GM18508 (cell line): ENCODE measurements around the gene UROC1.

Experiments used
- ATAC-seq: cut with Tn5 transposase; IDR thresholded peaks from one replicate; pipeline ENCODE4 v1.9.1; 2021; ENCODE audit warnings: moderate number of reproducible peaks; ENCODE audit not compliant: insufficient read depth, unreplicated experiment

The UROC1 gene

DNA sequence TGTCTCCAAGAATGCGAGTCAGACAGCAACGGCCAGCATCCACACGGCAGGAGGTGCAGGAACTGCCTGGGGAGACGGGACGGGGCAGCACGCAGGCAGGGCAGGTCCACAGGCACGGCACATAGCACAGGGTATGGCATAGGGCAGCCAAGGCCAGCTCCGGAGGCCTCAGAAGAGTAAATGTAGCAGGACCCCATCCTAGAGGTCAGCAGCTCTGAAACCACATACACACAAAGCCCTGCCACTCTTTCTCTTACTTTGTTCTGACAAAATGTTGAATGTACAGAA, 68.7 kb downstream of the UROC1 start:
- ATAC-seq: no peak

DNA sequence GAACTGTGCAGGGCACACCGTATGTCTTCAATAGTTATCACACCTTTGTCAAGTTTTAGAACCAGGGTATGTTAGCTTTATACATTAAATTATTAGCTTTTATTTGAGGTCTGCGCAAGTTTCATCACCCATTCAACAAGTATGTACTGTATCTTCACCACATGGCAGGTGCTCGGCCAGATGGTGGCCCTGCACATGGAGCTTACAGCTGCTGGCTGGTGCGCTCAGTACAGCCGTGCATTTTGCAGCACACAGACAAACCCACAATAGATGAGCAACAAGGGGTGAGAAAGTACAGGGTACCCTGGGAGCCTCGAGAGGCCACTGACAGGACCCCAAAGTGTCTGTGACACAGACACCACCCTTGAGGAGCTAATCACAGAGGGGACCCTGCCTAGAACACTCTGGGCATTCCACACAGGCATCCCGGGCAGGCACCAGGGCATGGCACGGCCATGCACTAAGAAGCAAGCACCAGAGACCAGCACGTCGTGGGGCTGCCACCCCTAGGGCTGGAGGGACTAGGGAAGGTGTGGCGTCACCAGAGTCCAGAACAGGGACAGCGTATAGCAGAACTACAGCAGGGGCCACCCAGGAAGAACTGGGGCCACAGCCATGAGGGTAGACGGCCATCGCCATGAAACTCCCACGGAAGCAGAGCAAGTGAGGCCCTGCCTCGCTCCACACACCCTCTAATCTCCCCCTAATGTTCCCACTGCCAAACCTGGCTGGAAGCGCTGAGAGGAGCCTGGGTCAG, 69.3 kb downstream of the UROC1 start:
- ATAC-seq: no peak

DNA sequence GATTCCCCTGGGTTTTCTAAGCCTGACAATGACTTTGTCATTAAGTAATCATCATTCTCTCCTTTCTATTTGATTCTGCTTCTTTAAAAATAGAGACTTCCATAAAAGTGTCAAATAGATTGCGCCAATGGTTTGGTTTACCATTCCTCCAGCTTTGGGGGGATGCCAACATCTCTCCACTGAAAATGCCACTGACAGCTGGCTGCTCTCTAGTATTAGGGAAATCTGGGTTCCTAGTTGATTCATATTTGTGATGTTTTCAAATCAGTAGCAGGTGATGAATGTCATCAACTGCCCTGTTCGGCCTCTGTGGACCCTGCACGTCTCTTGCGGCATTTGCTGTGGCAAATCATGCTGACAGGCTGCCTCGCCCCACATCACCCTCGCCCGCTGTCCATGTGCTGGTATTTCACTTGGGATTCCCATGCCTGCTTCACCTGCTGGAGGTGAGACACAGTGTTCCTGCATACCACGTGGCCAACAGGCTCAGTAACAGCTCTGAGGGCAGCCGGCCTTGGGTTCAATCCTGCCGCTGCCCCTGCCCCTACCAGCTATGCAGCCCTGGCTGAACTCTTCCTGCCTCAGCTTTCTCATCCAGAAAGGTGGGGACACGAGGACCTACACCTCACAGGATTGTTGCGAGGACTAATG, 70.0 kb downstream of the UROC1 start:
- ATAC-seq: no peak

DNA sequence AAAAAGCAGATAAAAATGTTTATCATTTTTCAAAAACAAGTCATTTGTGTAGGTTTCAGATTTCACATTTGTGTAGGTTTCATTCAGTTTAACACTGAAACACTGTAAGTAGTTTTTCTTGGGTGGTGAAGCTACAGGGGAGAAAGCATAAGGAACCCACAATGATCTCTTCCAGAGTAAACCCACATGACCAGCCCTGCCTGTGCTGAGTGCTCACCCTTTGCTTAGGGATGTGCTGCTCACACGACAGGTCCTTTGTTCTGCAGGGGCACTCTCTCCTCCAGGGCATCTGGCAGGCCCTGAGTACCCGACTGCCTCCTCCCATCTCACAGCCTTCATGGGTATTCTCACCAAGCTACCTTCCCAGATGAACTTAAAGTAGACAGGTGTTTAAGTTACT, 70.8 kb downstream of the UROC1 start:
- ATAC-seq: no peak

DNA sequence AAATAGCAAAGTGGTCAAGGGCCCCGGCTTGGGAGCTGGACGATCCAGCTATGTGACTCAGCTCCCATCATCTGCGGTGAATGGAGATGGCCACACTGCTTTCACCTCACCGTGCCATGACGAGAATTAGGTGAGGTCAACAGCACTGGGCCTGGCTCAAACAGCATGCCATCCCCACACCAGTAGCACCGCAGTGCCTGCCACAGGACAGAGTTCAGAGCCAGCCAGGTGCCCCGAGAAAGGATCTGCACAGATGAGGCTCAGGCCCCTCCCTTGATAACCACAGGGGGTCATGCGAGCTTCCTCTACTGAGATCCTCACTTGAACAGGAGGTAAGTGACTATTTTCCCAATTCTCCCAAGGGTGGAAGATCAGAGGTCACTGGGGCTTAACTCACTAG, 71.3 kb downstream of the UROC1 start:
- ATAC-seq: no peak

DNA sequence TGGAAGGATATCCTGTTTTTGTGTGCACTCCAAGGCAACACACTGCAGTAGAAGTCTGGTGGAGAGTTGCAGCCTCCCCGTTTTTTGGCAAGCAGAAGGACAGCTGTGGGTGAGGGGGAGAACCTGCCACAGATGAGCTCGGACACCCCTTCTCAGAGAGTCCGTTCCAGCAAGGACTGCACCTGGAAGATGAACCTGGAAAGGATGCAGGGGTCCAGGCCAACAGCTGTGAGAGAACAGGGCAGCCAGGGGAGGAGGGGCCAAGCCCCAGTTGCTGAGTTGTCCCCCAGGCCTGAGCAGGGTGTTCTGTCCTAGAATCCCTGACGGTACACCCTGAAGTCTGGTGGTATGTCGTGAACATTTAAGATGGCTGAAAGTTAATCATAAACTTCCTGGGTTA, 72.1 kb downstream of the UROC1 start:
- ATAC-seq: no peak

DNA sequence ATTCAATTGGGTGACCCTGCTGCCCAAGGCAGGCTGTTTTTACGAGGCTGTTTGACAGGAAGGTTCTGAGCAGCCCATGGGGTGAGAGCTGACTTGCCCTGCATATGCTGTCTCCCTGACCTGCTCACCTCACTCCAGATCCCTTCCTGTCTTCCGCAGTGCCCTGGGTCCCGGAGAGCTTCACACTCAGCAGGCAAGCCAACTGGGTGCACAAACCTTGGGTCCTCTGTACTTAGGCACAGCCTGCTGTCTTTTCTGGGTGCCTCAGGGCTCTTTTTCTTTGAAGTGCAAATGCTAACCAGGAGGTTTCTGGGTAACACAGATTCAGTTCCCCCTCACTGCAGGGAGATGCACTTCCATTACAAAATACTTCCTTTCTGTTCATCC, 74.7 kb downstream of the UROC1 start:
- no peak for ATAC-seq

DNA sequence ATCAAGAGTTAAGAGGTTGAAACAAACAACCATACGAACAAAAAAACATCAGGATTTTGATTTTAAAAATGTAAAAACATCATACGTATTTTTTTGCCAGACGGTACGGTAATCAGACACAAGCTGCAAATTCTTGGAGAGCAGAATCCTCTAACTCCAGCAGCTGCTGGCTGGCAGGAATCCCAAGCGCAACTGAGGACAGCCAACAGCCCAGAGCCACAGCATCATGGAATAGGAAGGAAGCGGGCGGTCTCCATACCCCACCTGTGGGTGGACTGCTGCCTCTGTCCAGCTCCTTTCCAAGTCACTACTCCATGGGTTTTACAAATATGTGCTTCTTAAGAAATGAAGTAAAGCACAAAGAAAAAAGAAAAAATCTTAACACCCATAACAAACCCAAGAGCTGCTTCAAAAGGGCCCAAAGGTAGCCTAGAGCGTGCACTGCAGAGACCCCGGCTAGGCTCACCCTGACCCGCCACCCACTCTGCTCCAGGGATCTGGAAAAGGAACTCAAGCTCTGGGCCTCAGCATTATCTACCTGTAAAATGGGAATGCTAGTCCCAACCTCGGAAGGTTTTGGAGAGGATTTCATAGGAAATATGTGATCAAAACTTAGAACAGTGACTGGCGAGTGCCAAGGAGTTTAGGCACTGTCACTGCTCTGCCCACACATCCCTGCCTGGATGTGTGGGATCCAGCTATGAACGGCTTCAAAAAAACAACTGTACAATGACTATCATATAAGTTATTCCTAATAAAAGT, 75.3 kb downstream of the UROC1 start:
- ATAC-seq: no peak

DNA sequence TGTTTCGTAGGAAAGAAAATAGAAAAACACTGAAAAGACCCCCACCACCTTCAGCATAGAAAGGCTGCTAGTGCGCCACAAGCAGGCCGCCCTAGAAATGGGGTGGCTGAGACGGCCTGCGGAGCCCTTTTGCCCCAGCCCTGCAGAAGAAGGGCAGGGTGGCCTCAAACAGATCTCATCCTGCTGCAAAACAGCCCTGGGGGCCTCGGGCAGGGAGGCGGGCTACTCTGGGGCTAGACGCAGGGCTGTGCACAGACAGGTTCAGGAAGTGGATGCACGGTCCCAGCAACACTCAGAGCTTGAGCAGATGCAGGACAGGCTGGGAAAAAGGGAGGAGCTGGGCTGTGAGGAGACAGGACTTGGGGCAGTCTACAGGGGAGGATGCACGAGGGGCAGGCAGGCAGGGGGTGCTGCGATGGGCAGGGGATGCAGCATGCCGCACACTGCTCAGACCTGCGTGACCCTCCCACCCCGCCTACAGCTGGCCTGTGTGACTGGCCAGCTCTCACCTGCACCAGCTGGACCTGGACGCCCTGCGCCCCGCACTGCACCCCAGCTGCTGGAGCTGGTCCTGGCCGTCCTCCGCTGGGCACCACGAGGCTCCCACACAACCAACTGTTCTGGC, 76.2 kb downstream of the UROC1 start:
- no peak for ATAC-seq

DNA sequence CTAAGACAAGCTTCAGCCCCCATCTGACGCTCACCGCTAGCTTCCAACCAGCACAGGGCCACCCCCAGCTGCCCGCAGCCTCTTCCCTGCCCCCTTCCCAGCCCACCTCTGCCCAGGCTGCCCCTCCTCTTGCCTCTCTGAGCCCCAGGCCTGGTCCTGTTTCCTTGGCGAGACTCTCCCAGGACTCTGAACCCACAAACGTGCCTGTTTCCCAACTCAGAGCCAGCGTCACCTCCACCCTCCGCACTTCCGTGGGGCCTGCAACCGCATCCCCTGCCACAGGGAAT, 76.9 kb downstream of the UROC1 start:
- ATAC-seq: no peak

DNA sequence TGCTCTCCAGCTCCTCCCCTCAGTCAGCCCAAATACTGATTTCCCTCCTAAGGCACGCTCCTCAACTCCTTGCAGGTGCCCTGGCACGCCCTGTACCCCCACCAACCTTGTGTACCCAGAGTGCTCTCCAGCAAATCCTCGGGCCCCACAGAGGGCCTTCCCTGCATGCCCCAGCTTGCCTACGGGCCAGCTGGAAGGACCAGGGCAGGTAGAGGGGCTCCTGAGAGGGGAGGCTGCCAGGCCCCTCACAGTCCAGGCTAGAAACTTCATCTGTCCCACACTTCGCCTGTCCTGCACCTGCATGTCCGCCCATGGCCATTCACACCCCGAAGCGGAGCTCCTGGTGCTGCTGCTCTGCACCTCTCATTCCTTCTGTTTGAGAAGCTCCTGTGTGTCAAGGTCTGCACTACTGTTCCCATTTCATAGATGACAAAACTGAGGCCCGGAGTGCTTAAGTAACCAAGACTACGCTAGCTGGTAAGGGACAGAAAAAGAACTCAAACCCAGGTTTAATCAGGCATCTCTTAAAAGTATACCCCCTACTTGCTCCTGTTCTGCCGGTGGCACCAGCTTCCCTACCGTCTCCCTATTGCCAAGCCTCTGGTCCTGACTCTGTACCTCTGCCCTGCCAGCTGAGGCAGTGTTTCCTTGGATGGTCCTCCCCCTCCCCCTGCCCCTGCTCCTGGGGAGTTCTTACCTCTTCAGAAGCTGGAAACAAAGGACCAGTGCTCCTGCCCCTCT, 77.4 kb downstream of the UROC1 start:
- ATAC-seq: no peak

DNA sequence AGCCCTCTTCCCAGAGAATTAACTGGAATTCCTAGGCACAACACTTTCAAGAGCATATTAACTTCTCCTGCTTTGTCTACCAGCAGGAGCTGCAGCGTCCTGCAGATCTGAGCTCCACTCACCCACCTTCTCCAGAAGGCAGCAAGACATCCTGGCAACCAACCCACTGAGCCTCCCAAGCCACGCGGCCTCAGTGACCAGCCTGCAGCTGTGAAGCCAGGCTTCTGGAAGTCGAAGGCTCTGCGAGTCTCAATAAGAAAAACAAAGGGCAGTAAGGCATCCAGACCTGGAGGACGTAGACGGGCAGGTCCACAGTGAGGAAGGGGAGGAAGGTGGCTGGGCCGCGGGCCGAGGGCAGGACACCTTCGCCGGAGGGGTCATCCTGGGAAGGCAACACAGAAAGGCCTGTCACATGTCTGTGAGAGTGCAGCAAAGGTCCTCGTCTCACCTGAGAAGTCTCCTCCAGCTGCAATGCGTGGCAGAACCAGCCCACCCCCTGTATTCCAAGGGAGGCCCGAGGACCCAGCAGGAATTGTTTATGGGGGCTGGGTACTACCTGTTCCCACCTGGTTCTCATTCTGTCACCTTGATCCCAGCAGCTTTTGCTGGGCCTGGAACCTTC, 78.1 kb downstream of the UROC1 start:
- no peak for ATAC-seq

DNA sequence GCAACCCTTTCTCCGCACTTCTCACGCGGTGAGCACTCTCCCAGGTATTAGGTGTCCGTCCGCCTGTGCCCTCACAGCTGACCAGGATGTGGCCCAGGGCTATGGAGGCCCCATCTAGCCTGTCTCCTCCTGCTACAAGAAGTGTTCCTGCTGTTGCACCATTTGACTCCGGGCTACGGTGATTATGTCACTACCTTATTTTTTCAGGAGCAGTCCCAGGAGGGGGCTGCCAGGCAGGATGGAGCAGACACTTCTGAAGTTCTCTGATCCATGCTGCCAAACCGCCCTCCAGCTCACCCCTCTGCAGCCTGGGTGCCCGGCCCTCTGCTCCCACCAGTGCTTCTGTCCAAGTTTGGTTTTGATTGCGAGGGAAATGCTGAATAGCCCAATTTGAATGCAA, 78.8 kb downstream of the UROC1 start:
- ATAC-seq: no peak

DNA sequence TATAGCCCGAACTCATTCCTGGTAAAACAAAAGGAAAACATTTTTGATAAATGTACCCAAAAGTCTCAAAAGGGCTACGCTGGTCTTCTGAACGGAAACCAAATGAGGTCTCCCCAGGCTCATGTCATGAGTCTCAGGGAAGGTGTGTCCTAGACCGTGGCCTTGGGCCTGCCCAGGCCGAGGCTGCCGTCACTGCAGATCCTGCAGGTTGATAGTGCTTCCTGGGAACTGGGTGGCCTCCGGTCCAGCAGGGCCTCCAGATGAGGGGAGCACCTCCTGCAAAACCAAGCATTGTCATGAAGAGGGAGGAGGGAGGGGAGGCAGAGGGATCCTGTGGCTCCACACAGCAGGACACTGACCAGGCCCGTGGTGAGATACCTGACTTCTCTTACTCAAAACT, 79.4 kb downstream of the UROC1 start:
- ATAC-seq: no peak

DNA sequence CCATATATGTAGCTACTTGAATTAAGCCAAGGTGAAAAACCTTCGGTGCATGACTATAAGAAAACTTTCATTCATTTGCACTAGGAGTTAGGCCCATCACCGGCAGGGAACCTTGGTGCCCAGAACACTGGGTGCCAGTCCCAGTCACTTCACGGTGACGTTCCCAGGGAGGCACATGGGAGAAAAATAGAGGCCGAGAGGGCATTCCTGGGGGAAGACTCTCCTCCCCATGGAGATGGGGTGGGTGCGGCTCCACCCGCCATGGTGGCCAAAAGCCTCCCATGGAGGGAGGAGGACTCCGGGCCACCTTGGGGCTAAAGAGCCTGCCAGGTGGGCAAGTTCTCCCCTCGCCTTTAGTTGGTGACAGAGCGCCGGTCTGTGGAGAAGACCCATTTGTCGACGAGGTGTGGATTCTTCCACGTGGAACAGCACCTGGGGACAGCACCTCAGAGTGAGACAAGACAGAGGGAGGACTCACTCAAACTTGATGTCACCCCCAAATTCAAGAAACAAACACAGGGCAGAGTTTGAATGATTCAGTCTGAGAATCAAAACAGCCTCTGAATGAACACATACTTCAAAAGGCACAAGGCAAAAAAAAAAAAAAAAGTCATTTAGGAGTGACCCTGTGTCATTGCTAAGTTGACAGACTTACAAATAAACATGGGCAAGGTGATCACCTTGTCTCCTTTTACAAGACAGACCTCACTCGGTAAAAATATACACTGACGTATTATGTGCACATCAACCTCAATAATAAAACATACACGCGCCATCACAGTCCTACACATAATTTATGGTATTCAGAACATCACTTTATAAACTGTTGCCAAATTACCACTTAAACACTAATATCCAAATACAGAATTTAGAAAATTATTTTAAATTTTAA, 80.5 kb downstream of the UROC1 start:
- ATAC-seq: no peak

DNA sequence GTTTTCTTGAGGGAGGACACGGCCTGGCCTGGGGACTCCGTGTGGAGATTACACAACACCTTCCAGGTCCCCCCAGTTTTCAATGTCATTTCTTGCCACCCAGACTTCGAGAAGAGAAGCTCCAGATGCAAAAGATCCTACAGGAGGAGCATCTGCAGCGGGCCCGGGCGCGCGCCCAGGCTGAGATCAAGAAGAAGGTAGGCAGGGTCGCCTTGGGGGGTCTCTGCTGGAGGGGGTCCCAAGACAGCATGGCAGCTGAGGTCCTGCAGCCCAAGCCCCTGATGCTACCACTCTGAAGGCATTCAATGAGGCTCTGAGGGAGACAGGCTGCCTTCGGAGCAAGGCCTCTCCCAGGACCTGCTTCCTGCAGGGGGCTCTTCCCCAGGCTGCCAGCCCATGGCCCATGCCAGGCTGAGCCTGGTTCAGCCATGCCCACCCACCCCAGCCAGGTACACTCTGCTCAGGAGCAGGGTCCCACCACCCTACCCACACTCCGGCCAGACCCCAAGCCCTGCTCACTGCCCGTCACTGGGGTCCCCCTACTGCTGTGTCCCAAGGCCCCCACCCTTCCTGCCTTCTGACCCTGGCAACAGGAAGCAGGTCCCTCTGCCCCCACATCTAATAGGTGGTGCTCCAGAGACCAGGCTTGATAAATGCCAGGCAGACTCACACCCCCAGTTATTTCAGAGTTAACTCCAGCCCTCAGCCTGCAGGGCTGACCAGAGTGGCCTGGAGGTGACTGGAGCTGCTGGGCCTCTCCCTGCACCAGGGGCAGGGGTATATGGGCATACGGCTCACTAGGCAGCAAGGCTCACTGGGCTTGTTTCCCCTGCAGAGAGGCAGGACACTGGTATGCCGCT, 81.9 kb downstream of the UROC1 start:
- no peak for ATAC-seq

DNA sequence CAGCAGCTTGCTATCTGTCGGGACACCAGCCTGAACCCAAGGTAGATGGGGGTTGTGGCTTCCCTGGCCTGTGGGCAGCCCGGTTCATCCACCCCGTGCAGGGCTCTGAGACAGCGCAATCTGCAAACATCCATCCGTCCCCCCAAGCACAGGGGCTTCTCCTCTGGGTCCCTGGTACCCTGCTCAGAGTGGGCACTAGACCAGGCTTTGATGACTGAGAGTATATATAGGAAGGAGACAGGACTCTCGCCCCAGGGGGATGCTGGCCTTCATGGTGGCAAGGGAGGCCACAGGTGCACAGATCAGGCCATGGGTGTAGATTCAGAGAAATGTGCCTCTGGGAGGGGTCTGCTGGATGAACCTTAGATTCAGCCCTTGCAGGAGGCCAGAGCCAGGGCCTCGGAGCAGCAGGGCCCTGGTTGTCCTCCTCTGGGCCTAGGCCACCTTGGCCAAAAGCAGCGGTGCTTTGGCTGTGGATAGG, 82.6 kb downstream of the UROC1 start:
- no peak for ATAC-seq

DNA sequence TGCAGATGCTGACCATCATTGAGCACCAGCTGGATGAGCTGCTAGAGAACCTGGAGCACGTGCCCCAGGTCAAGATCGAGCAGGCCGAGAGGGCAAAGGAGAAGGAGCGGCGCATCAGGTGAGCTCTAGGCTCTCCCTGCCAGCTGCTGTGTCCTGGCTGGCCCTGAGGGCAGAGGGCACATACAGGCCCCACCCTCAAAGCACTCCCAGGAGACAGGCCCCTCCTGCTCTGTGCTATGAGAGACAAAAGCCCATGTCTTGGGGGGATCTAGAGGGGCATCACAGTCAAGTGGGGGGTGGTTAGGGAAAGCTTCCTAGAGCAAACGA, 83.3 kb downstream of the UROC1 start:
- ATAC-seq: no peak
